NCI-H2029 treated with DMSO at 0.1 percent for 48 hours (cell line): ENCODE measurements around the gene GTF3C1.
"Not testable (repeated sequence)": the region's sequence is repeated elsewhere in the genome, so short reads cannot be mapped to it uniquely, and the experiment has no call there.

Experiments
- DNase-seq: peaks from one replicate; lab custom pipeline; 2025; lab: John Stamatoyannopoulos, UW

GTF3C1 gene

DNA sequence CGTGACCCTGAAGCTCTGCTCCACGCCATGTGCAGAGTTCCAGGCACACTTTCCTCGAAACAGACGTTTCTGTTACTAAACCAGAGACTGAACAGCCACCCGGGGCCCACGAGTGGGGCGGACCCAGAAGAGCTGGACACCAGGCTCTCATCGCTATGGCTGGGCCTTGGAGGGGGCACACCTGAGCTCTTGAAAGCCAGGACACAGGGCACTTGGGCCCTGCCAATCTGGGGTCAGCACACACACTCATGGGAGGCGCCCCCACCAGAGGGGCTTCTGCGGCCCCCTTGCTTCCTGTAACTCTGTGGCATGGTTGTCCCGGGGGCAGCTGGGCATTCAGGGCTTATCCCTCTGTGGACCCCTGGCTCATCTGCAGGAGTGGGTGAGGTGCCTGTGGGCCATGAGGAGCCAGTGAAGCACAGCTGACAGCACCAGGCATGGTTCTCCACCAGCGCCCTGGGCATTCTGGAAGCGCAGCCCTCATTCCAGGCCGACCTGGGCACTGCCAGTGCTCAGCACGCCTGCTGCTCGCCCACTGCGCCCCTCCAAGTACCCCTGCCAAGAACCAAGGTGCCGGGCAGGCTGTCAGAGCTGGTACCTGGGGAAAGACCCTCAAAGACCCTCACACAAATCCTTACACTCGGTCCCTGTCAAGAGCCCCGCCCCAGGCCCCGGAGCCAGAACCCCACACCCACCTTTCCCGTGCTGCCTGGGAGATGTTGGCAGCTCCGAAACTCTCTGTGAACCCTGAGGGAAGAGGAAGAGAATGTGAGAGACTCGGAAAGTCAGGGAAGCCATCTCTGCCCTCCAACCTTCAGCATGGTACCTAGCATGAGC is 86.6 kb downstream of the GTF3C1 start:
- DNase-seq = no peak

DNA sequence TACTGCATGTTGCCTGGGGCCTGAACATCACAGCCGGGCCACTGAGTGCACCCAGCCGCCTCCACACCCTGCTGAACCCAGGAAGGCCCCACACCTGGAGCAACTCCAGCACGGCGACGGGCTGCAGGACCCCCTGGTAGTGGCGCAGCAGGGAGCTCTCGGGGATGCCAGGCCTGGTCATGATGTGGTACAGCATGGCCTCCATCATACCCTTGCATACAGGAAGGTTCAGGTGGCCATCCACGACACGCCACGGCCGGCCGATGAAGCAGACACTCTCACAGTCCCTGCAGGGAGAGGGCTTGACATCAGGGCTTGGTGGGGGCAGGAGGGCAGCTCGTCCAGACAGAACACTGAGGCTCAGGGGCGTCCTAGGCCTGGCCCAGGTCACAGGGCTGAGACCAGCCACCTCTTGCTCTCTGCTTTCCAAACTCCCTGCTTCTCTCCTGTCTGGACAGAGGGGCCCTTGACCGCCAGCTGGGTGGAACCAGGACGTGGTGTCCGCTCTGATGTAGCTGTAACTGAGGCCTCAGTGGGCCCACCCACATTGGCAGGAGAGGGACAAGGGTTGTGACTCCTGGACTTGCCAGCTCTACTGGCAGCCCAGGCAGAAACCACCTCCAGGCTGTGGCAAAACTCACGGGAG is 87.4 kb downstream of the GTF3C1 start:
- DNase-seq = no peak

DNA sequence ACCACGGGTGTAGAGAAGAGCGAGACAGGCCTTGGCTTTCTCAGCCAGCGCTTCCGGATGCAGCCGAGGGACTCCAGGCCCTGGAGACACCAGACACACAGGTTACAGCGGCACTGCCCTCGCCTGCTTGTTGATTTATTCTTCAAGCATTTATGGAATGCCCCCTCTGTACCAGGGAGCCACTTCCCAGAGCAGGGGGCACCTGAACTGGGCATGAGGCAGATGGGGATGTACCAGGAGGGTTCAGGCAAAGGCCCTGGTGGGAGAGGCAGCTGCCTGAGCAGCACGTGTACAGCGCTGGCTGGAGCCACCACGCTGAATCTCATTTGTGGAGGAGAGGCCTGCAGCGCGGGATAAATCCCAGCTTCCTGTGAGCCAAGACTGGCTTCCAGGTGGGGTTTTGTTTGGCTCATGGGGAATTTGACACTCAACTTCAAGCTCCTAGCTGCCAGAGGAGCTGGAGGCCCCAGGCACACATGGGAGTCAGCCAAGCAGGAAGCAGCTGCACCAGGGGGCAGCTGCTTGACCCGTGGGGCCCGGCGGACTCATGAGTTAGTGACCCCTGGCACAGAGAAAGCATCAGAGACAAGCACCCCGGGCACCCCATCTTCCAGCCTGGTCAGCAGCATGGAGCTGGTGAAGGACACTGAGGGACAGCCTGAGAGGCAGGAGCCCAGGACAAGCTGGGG is 88.1 kb downstream of the GTF3C1 start:
- peak; percentile 62 for DNase-seq

DNA sequence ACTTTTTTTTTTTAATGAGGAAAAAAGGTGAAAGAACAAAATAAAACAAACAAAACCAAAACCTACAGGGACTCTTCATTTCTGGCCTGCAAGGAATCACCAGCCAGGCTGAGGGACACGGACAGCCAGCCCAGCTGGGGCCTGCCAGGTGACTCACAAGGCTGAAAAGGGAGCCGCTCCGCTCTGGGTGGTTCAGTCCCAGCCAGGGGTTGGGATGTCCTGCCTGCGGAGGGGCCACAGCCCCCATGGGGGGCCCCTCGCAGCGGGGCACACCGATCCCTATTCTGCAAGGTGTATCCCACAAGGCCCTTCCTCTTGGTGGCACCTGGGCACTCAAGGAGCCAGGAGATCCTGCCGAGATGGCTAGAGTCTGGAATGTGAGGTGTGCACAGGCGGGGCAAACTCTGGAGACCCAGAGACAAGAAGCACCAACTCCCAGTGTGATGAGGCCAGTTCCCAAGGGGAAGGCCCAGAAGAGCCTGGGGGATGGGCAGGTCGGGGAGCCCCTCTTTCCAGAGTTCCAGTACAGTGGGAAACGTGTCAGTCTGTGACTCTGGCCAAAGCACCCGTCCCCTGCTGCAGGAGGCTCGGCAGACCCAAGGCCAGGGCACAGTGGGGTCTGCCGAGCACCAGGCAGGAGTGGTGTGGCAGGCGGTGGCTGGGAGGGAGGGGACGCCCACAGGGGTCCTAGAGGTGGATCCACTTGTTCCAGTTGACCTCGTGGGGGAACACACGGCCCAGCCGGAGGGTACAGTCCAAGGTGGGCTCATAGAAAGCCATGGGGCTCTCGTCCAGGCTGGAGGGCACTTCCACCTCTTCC is 88.8 kb downstream of the GTF3C1 start:
- DNase-seq = no peak

DNA sequence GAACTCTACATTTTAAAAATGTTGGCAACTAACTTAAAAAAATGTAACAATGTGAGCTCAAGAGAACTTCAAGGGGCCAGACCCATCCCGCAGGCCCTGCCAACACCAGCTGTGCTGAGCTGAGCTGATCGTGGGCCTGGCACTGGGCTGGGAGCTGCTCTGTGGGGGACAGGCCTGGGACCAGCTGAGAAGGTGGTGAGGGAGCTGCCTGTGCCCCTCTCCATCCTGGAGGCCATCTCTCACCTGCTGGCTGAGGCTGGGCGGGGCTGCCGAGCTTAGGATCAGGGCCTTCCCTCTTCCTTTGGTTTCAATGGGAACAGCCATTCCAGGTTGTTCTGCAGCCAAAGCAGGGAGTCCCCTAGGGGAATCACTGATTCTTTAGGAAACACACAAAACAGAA is 89.5 kb downstream of the GTF3C1 start:
- DNase-seq = no peak

DNA sequence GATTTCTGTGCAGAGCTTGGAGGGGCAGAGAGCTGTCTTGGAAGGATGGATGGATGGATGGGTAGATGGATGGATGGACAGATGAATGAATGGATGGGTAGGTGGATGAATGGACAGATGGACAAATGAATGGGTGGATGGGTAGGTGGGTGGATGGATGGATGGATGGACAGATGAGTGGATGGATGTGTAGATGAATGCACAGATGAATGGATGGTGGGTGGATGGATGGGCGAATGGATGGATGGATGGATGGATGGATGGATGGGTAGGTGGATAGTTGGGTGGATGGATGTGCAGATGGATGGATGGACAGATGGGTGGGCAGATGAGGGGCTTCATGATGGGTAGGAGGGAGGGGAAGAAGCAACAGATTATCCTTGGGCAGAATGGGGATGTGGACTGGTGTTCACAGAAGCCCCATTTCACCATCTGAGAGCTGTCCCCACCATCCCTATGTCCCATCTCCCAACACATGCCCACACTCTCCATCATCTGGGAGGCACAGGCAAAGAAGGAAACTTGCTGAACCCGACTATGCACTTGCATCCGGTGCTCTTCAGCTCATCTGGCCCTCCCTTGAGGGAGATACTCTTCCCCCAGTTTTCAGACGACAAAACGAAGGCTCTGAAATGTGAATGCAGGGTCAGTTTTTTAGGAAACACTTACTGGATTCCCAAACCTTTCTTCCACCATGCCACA is 90.6 kb downstream of the GTF3C1 start:
- no peak for DNase-seq

DNA sequence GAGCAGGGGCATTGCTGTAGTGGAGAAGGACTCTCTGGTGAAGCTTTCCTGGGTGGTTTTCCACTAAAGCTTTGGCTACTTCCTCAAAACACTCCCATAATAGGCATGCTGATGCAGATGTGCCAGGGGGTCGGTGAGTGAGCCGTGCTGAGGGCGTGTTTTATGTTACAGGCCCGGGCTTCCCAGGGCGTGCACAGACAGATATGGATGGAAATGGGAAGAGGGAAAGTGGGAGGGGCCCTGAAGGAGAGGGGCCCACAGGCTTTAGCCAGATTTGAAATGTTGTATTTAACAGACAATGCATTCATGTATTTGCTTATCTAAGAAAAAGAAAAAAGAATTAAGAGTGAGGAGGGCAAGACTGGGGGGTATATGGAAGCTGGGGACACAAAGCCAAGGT is 91.5 kb downstream of the GTF3C1 start:
- DNase-seq = no peak

DNA sequence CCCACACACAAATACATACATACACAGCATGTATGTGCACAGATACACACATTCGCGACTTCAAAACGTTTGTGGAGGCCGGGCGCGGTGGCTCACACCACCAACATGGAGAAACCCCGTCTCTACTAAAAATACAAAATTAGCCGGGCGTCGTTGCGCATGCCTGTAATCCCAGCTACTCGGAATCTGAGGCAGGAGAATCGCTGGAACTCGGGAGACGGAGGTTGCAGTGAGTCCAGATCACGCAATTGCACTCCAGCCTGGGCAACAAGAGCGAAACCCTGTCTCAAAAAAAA is 92.2 kb downstream of the GTF3C1 start:
- not testable (repeated sequence) for DNase-seq

DNA sequence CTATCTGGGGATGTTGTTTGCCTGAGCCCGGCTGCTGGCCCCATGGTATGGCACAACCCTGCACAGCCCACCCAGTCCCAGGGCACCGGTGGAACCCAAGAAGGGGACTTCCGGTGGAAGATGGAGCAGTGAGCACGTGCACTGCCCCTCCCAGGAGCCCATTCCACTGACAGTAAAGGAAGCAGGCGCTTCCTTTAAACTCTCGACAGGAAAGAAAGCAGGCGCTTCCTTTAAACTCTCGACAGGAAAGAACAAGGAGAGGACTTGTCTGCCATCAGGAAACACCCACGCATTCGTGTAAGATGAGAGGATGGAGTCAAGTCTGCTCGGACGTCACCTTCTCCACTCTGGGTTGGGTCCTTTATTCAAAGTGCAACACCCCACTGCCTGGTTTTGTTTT is 94.0 kb downstream of the GTF3C1 start:
- no peak for DNase-seq

DNA sequence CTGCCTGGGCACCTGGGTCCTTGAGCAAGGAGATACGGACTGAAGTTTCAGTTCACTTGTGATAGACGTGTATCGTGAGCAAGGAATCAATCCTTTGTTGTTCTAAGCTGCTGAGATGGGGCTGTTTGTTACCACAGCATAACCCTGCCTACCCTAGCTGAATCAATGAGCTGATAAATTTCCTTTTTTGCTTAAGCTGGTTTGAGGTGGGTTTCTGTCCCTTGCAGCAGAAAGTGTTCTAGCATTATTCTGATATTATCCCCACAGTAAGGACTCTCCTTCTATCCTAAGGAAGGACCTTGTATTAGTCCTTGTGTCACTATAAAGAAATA is 96.3 kb downstream of the GTF3C1 start:
- DNase-seq = no peak

DNA sequence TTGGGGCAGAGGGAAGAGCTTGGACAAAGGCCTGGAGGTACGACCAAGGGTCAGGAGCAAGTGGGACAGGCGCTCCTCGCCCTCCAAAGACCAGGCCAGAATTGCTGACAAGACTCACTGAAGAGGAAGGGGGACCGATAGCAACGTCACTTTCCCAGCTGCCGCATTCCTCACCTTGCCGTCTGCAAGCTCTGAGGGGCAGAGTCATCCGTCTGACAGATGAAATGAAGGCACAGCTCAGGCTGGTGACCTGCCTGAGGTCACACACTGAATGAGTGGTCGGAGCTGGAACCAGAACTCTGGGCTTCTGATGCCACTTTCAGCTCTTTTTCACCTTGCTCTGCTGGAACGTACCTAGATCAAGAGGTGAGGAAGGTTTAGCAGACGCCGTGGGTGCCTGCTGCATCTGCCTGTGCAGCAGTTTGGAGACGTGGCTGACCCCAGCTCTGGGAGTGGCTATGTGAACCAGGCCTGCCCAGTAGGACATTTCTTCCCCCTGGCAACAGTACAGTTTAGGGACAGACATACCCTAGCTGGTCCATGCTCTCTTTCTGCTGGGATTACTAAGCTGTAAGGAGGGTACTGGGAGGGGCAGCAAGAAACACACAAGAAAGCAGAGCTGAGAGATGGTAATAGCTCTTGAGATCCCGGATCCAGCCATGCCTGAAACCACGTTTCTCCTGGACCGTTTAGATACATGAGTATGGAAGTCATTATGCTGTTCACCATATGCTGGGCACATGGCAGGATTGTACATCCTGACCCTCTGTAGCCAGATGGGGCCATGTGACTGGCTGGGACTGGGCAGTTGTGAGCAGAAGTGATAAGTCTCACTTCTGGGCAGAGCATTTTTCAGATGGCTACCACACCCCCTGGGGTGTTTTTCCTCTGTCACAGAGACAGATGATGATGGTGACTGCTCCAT is 96.9 kb downstream of the GTF3C1 start:
- no peak for DNase-seq

DNA sequence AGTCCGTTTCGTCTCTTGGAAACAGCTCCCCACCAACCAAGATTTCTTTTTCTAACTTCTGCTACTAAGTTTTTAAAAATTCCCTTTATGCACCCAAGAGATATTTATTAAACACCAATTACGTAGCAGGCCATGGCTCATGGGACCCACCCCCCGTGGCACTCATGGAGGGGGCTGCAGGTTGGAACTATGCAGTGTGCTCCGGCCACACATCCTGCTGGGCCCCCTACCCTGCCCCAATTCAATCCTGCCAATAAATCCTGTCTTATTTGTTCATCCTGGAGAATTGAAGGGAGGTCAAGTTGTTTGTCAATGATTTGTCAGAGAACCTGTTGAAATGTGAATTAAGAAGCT is 99.5 kb downstream of the GTF3C1 start:
- DNase-seq = no peak

DNA sequence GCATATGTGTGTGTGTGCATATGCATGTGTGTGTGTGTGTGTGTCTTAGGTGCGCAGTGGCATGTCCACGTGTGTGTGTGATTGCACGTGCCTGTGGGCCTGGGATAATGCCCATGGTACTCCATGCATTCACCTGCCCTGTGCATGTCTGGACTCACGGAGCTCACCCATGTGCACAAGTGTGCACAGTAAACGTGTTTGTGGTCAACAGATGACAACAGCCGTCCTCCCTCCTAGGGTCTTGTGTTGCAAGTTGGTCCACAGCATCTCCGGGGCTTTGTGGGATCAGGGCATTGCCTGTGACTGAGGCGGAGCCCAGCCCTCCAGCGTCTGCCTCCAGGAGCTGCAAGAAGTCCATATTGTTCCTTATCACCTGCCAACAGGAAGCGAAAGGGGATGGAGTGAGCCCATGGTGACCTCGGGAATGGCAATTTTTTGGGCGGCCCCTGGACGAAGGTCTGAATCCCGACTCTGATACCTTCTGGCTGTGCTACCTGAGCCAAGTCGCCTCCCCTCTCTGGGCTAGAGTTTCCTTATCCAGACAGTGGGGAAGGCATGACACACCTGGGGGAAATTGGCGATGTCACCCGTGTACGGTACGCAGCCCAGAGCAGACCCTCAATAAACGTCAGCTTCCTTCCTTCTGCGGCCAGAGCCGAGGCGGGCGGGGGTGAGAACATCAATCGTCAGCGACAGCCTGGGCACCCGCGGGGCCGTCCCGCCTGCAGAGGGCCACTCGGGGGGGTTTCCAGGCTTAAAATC is 100.1 kb downstream of the GTF3C1 start:
- DNase-seq = no peak

DNA sequence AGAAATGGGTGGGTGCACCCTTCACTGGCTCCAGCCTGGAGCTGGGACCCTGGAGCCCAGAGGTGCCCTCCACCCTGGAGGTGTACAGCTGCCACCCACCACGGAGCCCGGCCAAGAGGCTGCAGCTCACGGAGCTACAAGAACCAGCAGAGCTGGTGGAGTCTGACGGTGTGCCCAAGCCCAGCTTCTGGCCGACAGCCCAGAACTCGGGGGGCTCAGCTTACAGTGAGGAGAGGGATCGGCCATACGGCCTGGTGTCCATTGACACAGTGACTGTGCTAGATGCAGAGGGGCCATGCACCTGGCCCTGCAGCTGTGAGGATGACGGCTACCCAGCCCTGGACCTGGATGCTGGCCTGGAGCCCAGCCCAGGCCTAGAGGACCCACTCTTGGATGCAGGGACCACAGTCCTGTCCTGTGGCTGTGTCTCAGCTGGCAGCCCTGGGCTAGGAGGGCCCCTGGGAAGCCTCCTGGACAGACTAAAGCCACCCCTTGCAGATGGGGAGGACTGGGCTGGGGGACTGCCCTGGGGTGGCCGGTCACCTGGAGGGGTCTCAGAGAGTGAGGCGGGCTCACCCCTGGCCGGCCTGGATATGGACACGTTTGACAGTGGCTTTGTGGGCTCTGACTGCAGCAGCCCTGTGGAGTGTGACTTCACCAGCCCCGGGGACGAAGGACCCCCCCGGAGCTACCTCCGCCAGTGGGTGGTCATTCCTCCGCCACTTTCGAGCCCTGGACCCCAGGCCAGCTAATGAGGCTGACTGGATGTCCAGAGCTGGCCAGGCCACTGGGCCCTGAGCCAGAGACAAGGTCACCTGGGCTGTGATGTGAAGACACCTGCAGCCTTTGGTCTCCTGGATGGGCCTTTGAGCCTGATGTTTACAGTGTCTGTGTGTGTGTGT is 100.9 kb downstream of the GTF3C1 start:
- peak; percentile 50 for DNase-seq

DNA sequence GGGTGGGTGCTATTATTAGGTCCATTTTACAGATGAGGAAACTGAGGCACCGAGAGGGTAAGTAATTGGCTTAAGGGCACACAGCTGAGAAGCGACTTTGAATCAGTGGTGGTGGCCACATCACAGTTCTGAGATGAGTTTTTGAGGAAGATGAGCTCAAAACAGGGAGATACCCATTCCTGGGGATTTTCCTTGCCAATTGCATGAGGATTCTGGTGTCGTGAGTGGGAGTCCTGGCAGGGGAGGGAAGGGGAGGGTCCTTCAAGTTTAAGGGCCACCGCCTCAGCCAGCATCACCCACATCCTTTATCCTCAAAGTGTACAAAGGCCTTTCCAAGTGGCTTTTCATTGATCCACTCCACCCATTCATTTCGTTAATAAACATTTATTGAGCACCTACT is 102.4 kb downstream of the GTF3C1 start:
- DNase-seq = no peak

DNA sequence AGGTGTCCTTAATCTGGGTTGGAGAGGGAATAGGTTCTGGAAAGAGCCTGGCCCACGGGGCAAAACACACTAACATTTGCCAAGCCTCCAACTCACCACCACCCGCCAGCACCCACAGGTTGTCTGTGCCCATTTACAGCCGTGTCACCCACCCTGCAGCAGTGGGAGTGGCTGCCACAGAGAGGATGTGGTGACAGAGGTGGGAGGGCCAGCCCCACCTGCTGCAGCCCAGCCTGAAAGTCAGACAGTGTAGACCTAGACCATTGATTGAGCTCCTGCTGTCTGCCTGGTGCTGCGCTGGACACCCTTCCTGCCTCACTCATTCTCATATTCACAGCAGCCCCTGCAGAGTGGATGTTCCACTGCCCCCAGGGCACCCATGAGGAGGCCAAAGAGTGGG is 103.0 kb downstream of the GTF3C1 start:
- no peak for DNase-seq

DNA sequence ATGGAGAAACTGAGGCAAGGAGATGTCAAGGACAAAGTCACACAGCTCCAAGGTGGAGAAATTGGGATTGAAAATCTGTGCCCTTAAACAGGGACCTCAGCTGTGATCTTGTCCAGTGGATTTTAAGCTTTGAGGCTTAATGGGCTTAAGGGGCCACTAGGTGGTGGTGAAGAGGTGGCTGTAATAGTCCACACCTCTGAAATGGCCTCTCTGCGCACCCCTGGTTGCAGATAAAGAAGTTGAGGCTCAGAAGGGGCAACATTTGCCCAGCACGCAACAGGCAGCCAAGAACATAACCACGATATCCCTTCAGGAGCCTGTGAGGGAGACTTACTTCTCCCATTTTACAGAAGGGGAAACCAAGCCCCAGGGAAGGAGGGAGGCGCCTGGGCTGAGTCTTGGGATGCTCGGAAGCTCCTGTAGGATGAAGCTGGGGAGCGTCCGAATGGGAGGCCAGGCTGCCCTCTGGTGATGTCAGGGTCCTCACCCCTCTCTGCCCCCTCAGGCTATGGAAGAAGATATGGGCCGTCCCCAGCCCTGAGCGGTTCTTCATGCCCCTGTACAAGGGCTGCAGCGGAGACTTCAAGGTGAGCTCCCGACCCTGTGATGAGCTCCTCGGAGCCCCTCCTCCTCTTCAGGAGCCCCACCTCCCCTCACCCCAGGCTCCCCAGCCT is 104.1 kb downstream of the GTF3C1 start:
- DNase-seq = no peak

DNA sequence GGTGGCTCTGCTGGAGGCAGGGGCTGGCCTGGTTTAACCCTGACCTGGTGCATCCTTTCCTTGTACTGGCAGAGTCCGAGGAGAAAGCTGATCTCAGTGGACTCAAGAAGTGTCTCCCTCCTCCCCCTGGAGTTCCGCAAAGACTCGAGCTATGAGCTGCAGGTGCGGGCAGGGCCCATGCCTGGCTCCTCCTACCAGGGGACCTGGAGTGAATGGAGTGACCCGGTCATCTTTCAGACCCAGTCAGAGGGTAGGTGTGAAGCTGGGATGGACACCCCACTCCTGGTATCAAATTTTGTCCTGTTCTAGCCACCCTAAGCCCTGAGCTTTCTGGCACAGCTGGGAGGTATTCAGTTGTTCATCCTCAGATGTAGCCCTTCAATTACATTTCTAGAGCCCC is 105.2 kb downstream of the GTF3C1 start:
- no peak for DNase-seq

DNA sequence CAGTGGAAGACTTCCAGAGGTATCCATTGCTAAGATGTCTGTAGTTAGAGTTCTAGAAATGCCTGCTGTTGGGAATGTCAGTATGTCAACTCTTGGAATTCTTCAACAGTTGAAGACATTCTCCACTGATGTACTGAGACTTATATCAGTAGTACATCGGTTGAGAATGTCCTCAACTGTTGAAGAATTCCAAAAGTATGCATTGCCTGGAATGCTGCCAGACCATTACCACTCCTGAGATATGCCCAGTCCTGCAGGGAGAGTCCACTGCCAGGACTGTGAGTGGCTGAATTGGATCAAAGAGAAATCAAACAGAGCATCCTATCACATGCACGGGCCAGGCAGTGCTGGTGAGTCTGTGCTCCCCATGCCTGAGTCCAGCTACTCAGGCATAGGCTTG is 105.7 kb downstream of the GTF3C1 start:
- no peak for DNase-seq
